HepG2 (cell line): ENCODE results near the gene PCGF3. TPM values are rescaled to one million over a fixed set of nuclear protein-coding genes. Genes with fewer than 3 reads are reported as not detected.

Source experiments
- ARNT ChIP-seq: fragments of 450-650 bp; IDR thresholded peaks from 2 replicates; pipeline ENCODE4 v1.6.1; 2017
- EED ChIP-seq: sonication (generic); formaldehyde crosslinking; IDR thresholded peaks from 2 replicates; pipeline ENCODE4 v1.5.0; 2020; ENCODE audit warnings: mild to moderate bottlenecking, missing genetic modification reagents
- ELF3 ChIP-seq: IDR thresholded peaks from 2 replicates; pipeline ENCODE4 v1.6.1; 2016; ENCODE audit warnings: missing genetic modification reagents, missing compliant biosample characterization
- NFE2 ChIP-seq: sonication (generic); formaldehyde crosslinking; IDR thresholded peaks from 2 replicates; pipeline ENCODE4 v1.4.0; 2020; ENCODE audit warnings: missing genetic modification reagents
- PPARG ChIP-seq: conservative IDR thresholded peaks from 2 replicates; pipeline ENCODE4 v1.6.1; 2016; ENCODE audit warnings: missing biosample characterization, missing genetic modification reagents
- RELA ChIP-seq: sonication (generic); formaldehyde crosslinking; IDR thresholded peaks from 2 replicates; pipeline ENCODE4 v1.4.0; 2020; ENCODE audit warnings: missing genetic modification reagents
- REPIN1 ChIP-seq: sonication (generic); formaldehyde crosslinking; IDR thresholded peaks from 2 replicates; pipeline ENCODE4 v1.8.0; 2022; ENCODE audit warnings: missing genetic modification reagents, low read depth, mild to moderate bottlenecking, borderline replicate concordance
- SIX1 ChIP-seq: sonication (generic); formaldehyde crosslinking; IDR thresholded peaks from 2 replicates; pipeline ENCODE4 v1.4.0; 2020; ENCODE audit warnings: missing genetic modification reagents, borderline replicate concordance
- SMC3 ChIP-seq: IDR thresholded peaks from 2 replicates; pipeline ENCODE4 v1.6.1; 2011; ENCODE audit warnings: low read length, improper control_type of control experiment
- SNAPC5 ChIP-seq: sonication (generic); formaldehyde crosslinking; IDR thresholded peaks from 2 replicates; pipeline ENCODE4 v1.8.1; 2023; ENCODE audit warnings: mild to moderate bottlenecking, missing genetic modification reagents, borderline replicate concordance
- TBP ChIP-seq: sonication (generic); formaldehyde crosslinking; IDR thresholded peaks from 2 replicates; pipeline ENCODE4 v1.5.0; 2020; ENCODE audit warnings: missing genetic modification reagents
- TCF7 ChIP-seq: sonication (generic); IDR thresholded peaks from 2 replicates; pipeline ENCODE4 v1.6.1; 2016; ENCODE audit warnings: antibody characterized with exemption, low read depth
- TFDP1 ChIP-seq: IDR thresholded peaks from 2 replicates; pipeline ENCODE4 v1.6.1; 2016; ENCODE audit warnings: missing compliant biosample characterization, missing genetic modification reagents, borderline replicate concordance
- USF2 ChIP-seq, 2 experiments: sonication (generic) in 1 of 2; formaldehyde crosslinking in 1 of 2; IDR thresholded peaks; 2 replicates each; pipeline versions ENCODE4 v1.5.1 to v1.6.1; 2011 to 2020; ENCODE audit warnings: borderline replicate concordance in 1 of 2, low read depth in 1 of 2, low read length in 1 of 2, mild to moderate bottlenecking in 1 of 2, missing genetic modification reagents in 1 of 2, moderate library complexity in 1 of 2
- ZBTB25 ChIP-seq: IDR thresholded peaks from 2 replicates; pipeline ENCODE4 v1.6.1; 2018; ENCODE audit warnings: missing genetic modification reagents
- ZFP91 ChIP-seq: sonication (generic); formaldehyde crosslinking; IDR thresholded peaks from 2 replicates; pipeline ENCODE4 v1.9.0; 2022; ENCODE audit warnings: missing genetic modification reagents, mild to moderate bottlenecking, borderline replicate concordance
- ZFX ChIP-seq: sonication (generic); formaldehyde crosslinking; IDR thresholded peaks from 2 replicates; pipeline ENCODE4 v1.4.0; 2020; ENCODE audit warnings: mild to moderate bottlenecking, low read depth, missing genetic modification reagents, moderate library complexity
- ZMYM2 ChIP-seq: sonication (generic); formaldehyde crosslinking; IDR thresholded peaks from 2 replicates; pipeline ENCODE4 v1.8.0; 2022; ENCODE audit warnings: mild to moderate bottlenecking, missing genetic modification reagents
- ZNF235 ChIP-seq: sonication (generic); formaldehyde crosslinking; IDR thresholded peaks from 2 replicates; pipeline ENCODE4 v1.8.1; 2023; ENCODE audit warnings: mild to moderate bottlenecking, missing genetic modification reagents, borderline replicate concordance
- ZNF260 ChIP-seq: sonication (generic); formaldehyde crosslinking; IDR thresholded peaks from 2 replicates; pipeline ENCODE4 v1.4.0; 2020; ENCODE audit warnings: missing genetic modification reagents, low read depth, mild to moderate bottlenecking, borderline replicate concordance
- ZNF678 ChIP-seq: sonication (generic); formaldehyde crosslinking; IDR thresholded peaks from 2 replicates; pipeline ENCODE4 v1.4.0; 2020; ENCODE audit warnings: mild to moderate bottlenecking, missing genetic modification reagents
- ZNF878 ChIP-seq: sonication (generic); formaldehyde crosslinking; IDR thresholded peaks from 2 replicates; pipeline ENCODE4 v1.8.1; 2023; ENCODE audit warnings: mild to moderate bottlenecking, missing genetic modification reagents, moderate library complexity
- polyA plus RNA-seq, 8 experiments: library from polyadenylated mRNA; depleted of rRNA in 3 of 8; stranded (reverse) in 7 of 8; unstranded in 1 of 8; fragments of >200 nt; fragmentation: Illumina TruSeq in 4 of 8; extraction: Trizol in 4 of 8; gene quantifications; 2 replicates each; pipeline versions ENCODE4 v1.2.1 to v1.2.3, GENCODE V29; 2011 to 2016; ENCODE audit warnings: low read depth in 4 of 8, missing spikeins in 1 of 8, mixed read lengths in 1 of 8; ENCODE audit not compliant: insufficient read depth in 1 of 8
- total RNA-seq, 5 experiments: library from RNA; depleted of rRNA; stranded (reverse); fragments of >200 nt; fragmentation: Illumina TruSeq; extraction: Trizol; gene quantifications; 2 replicates each; pipeline ENCODE4 v1.2.3, GENCODE V29; 2016; ENCODE audit warnings: low read depth in 1 of 5

The PCGF3 gene
- total and polyA plus RNA-seq, 2 of the 13 experiments (the other 11 are each of a cell fraction or from before 2014, with no cell fraction given), result 28.6 to 66.2 TPM

- no peak for TF ChIP-seq USF2 (IDR thresholded peaks at IDR 0.05; ENCODE audit: low read depth, low read length)
- no peak for TF ChIP-seq USF2 (CRISPR knock-in tag; IDR thresholded peaks at IDR 0.05; ENCODE audit: borderline replicate concordance)
- TF ChIP-seq ZFP91 (CRISPR knock-in tag), result peak; percentile 79
- TF ChIP-seq ZFX (CRISPR knock-in tag), result peak; percentile 73
- no peak for TF ChIP-seq ZBTB25 (CRISPR knock-in tag)
- no peak for TF ChIP-seq NFE2
- TF ChIP-seq TCF7, result no peak
- no peak for TF ChIP-seq ZNF878 (CRISPR knock-in tag)
- TF ChIP-seq RELA (CRISPR knock-in tag), result no peak
- TF ChIP-seq ELF3 (CRISPR knock-in tag), result peak; percentile 29; the same call in 1 of the 2 replicates
- TF ChIP-seq ZNF235 (CRISPR knock-in tag), result peak; percentile 62; the same call in 1 of the 2 replicates
- no peak for TF ChIP-seq TFDP1 (CRISPR knock-in tag)
- TF ChIP-seq TBP (CRISPR knock-in tag), result no peak
- no peak for TF ChIP-seq SMC3
- no peak for TF ChIP-seq SIX1 (CRISPR knock-in tag)
- no peak for TF ChIP-seq ARNT
- TF ChIP-seq ZNF260, result no peak
- no peak; the same call in 1 of the 2 replicates for TF ChIP-seq REPIN1 (CRISPR knock-in tag)
- TF ChIP-seq ZNF678 (CRISPR knock-in tag), result no peak
- TF ChIP-seq SNAPC5 (CRISPR knock-in tag), result no peak
- TF ChIP-seq EED (CRISPR knock-in tag), result no peak
- 0 out of 2 replicates have a peak, but pooled peaks have one; percentile 26 for TF ChIP-seq PPARG (CRISPR knock-in tag)
- no peak for TF ChIP-seq ZMYM2 (CRISPR knock-in tag)
Observed at GRCh38 chr4:687048-687970, 18.3 kb upstream of the PCGF3 start (continued).
